GM12878 (cell line): ENCODE results near the gene KCNG3. TPM values are rescaled to one million over a fixed set of nuclear protein-coding genes. Genes with fewer than 3 reads are reported as not detected.

Experiments
- SREBF2 ChIP-seq: IDR thresholded peaks from 2 replicates; pipeline ENCODE4 v1.6.1; 2012; ENCODE audit warnings: mild to moderate bottlenecking, low read length
- polyA plus RNA-seq, 11 experiments: library from polyadenylated mRNA; depleted of rRNA in 4 of 11; unstranded in 6 of 11; stranded (reverse) in 5 of 11; fragments of >200 nt; fragmentation: Nextera tagmentation in 4 of 11; fragmentation: Illumina TruSeq in 1 of 11; extraction: Ambion mirVana in 4 of 11; extraction: Trizol in 1 of 11; gene quantifications; 1 replicate in 1 of 11; 2 replicates in 10 of 11; pipeline versions ENCODE4 v1.2.1 to v1.2.3, GENCODE V29; 2011 to 2016; ENCODE audit warnings: inconsistent platforms in 2 of 11, missing spikeins in 2 of 11, low read depth in 1 of 11
- small RNA-seq: library from RNA; depleted of rRNA; stranded (forward); fragments of <200 nt; gene quantifications from one replicate; pipeline ENCODE3, GENCODE V24; 2014
- total RNA-seq, 4 experiments: library from RNA; depleted of rRNA in 3 of 4; stranded (reverse); fragments of >200 nt in 3 of 4; fragmentation: Illumina TruSeq in 1 of 4; extraction: Trizol in 1 of 4; gene quantifications; 2 replicates each; pipeline versions ENCODE4 v1.2.1 to v1.2.3, GENCODE V29; 2013 to 2021

KCNG3 gene
- total and polyA plus RNA-seq, 10 of the 15 experiments (the other 5 are each of a cell fraction or from before 2014, with no cell fraction given), result 0.01 to 0.06 (median 0.04) TPM; not detected in 4

- TF ChIP-seq SREBF2, result no peak
- TF ChIP-seq, all 136 proteins: peak for 0
These were observed 101.6 kb downstream of the KCNG3 start (continued) for GRCh38 chr2:42392191-42392590.

Small RNA genes lying within 50 kb of the gene (small RNA-seq; reads per million reads assigned to genes)
- gene RF00017, result not detected
- gene RF00612, result not detected

Other genes with a start within 250 kb of the KCNG3 start
- gene COX7A2L, start 132.8 kb downstream of the KCNG3 start, total RNA-seq (2014; rRNA removed), result 173 and 205 TPM in 2 replicates
- 182 and 184 TPM in 2 replicates for gene COX7A2L, start 132.8 kb downstream of the KCNG3 start, total RNA-seq (2014; rRNA removed; fragmentation: Illumina TruSeq; extraction: Trizol)
- gene COX7A2L, start 132.8 kb downstream of the KCNG3 start, total RNA-seq (2021), result 134 and 138 TPM in 2 replicates
- gene COX7A2L, start 132.8 kb downstream of the KCNG3 start, polyA plus RNA-seq (2011; rRNA removed), result 253 and 294 TPM in 2 replicates
- gene COX7A2L, start 132.8 kb downstream of the KCNG3 start, polyA plus RNA-seq (2014; fragmentation: Illumina TruSeq; extraction: Trizol), result 226 and 246 TPM in 2 replicates
- gene COX7A2L, start 132.8 kb downstream of the KCNG3 start, polyA plus RNA-seq (2014; fragmentation: Nextera tagmentation; extraction: Ambion mirVana), result 100 to 1,000 TPM; 432 to 532 TPM
- 156 and 169 TPM in 2 replicates for gene COX7A2L, start 132.8 kb downstream of the KCNG3 start, polyA plus RNA-seq (2014; rRNA removed)
- 100 to 1,000 TPM; 219 to 230 TPM for gene COX7A2L, start 132.8 kb downstream of the KCNG3 start, polyA plus RNA-seq (2016; fragmentation: Nextera tagmentation; extraction: Ambion mirVana)
- gene MTA3, start 74.7 kb upstream of the KCNG3 start, total RNA-seq (2014; rRNA removed), result 19.0 and 23.8 TPM in 2 replicates
- gene MTA3, start 74.7 kb upstream of the KCNG3 start, total RNA-seq (2014; rRNA removed; fragmentation: Illumina TruSeq; extraction: Trizol), result 27.4 and 29.0 TPM in 2 replicates
- gene MTA3, start 74.7 kb upstream of the KCNG3 start, total RNA-seq (2021), result 28.4 and 32.0 TPM in 2 replicates
- gene MTA3, start 74.7 kb upstream of the KCNG3 start, polyA plus RNA-seq (2011; rRNA removed), result 45.5 and 56.4 TPM in 2 replicates
- gene MTA3, start 74.7 kb upstream of the KCNG3 start, polyA plus RNA-seq (2014; fragmentation: Illumina TruSeq; extraction: Trizol), result 36.8 and 50.2 TPM in 2 replicates
- gene MTA3, start 74.7 kb upstream of the KCNG3 start, polyA plus RNA-seq (2014; fragmentation: Nextera tagmentation; extraction: Ambion mirVana), result 10 to 100 TPM; 17.6 to 21.5 TPM
- gene MTA3, start 74.7 kb upstream of the KCNG3 start, polyA plus RNA-seq (2014; rRNA removed), result 25.2 and 31.4 TPM in 2 replicates
- 10 to 100 TPM; 22.5 to 24.0 TPM for gene MTA3, start 74.7 kb upstream of the KCNG3 start, polyA plus RNA-seq (2016; fragmentation: Nextera tagmentation; extraction: Ambion mirVana)